ENCODE results near the gene CCDC194. TPM values are rescaled to one million over a fixed set of nuclear protein-coding genes. Genes with fewer than 3 reads are reported as not detected.

The CCDC194 gene
- total RNA-seq, 1 donor from 2014 or later, result 2.0 TPM

GRCh38 chr19:17405250-17406045 lies 11.5 kb upstream of the CCDC194 start, which contains the start of gene BST2:
Gene BST2 (minus strand): TSS chr19:17405630. CDS start chr19:17405575, 55 bp downstream.
- H3K27me3 ChIP-seq, result no peaks in the 10 kb centered on the region
- peak within 1 kb of the TSS; percentile 55 for H3K4me3 ChIP-seq
- peaks cover 17% of the 10 kb centered on the region for H3K4me1 ChIP-seq
- no peak for TF ChIP-seq CTCF (IDR thresholded peaks at IDR 0.05)
- intact Hi-C loops (cut with DNase I), result no loop called here
- no peaks in the 10 kb centered on the region for H3K36me3 ChIP-seq
- ATAC-seq (peak; percentile 95), DNase-seq (no peak)
- H3K9me3 ChIP-seq, result no peaks in the 10 kb centered on the region
- H3K27ac ChIP-seq, result peak within 1 kb of the TSS; percentile 76

- H3K4me1 ChIP-seq, result peaks cover 17% of the 10 kb centered on the region
- H3K27me3 ChIP-seq, result no peaks in the 10 kb centered on the region
- H3K27ac ChIP-seq, result peak overlapping the region; percentile 76
- DNase-seq, result no peak
- intact Hi-C loops (cut with DNase I), result no loop called here
- H3K36me3 ChIP-seq, result no peaks in the 10 kb centered on the region
- no peaks in the 10 kb centered on the region for H3K9me3 ChIP-seq
- no peak for ATAC-seq
- peak overlapping the region; percentile 55 for H3K4me3 ChIP-seq
- TF ChIP-seq CTCF (IDR thresholded peaks at IDR 0.05), result no peak
These were observed 10.7 kb upstream of the CCDC194 start for GRCh38 chr19:17404621-17405249.

- Histone ChIP-seq H3K9me3 (no peaks in the 10 kb centered on the region), H3K4me1 (peaks cover 17% of the 10 kb centered on the region), H3K27ac (no peak overlapping the region), H3K36me3 (no peaks in the 10 kb centered on the region), H3K4me3 (peak overlapping the region; percentile 55), H3K27me3 (no peaks in the 10 kb centered on the region)
- ATAC-seq (no peak), DNase-seq (no peak)
- intact Hi-C loops (cut with DNase I), result no loop called here
- no peak for TF ChIP-seq CTCF (IDR thresholded peaks at IDR 0.05)
These were observed 10.0 kb upstream of the CCDC194 start for GRCh38 chr19:17404015-17404414.

GRCh38 chr19:17402982-17403855 lies 9.2 kb upstream of the CCDC194 start:
- intact Hi-C loops (cut with DNase I), result no loop called here
- Histone ChIP-seq H3K4me1 (peaks cover 17% of the 10 kb centered on the region), H3K36me3 (no peaks in the 10 kb centered on the region), H3K4me3 (peak overlapping the region; percentile 55), H3K9me3 (no peaks in the 10 kb centered on the region), H3K27me3 (no peaks in the 10 kb centered on the region), H3K27ac (no peak overlapping the region)
- DNase-seq (no peak), ATAC-seq (peak; percentile 70)
- TF ChIP-seq CTCF (IDR thresholded peaks at IDR 0.05), result no peak

GRCh38 chr19:17401628-17402027 lies 7.6 kb upstream of the CCDC194 start:
- Histone ChIP-seq H3K9me3 (no peaks in the 10 kb centered on the region), H3K27me3 (no peaks in the 10 kb centered on the region), H3K4me3 (no peak overlapping the region), H3K4me1 (peaks cover 6% of the 10 kb centered on the region), H3K27ac (no peak overlapping the region), H3K36me3 (no peaks in the 10 kb centered on the region)
- no peak for ATAC-seq
- TF ChIP-seq CTCF (IDR thresholded peaks at IDR 0.05), result no peak
- DNase-seq, result no peak
- intact Hi-C loops (cut with DNase I), result no loop called here
